HG02870 (cell line): ENCODE results near the gene PCBP3.
"Not testable (repeated sequence)": the region's sequence is repeated elsewhere in the genome, so short reads cannot be mapped to it uniquely, and the experiment has no call there.

Experiments
- ATAC-seq: cut with Tn5 transposase; IDR thresholded peaks from one replicate; pipeline ENCODE4 v1.9.1; 2021; ENCODE audit warnings: mild to moderate bottlenecking, moderate library complexity; ENCODE audit not compliant: unreplicated experiment

The PCBP3 gene

GRCh38 chr21:45643021-45643980, at the start of gene PCBP3:
Gene PCBP3 (plus strand): TSS chr21:45643725. CDS start chr21:45850086, 206,361 bp downstream.
- ATAC-seq: peak; percentile 74

GRCh38 chr21:45594721-45595489, 48.6 kb upstream of the PCBP3 start:
- ATAC-seq: no peak

GRCh38 chr21:45595574-45596295, 47.8 kb upstream of the PCBP3 start:
- no peak for ATAC-seq

GRCh38 chr21:45596704-45597318, 46.7 kb upstream of the PCBP3 start:
- ATAC-seq: no peak

- no peak for ATAC-seq
Observed at GRCh38 chr21:45598109-45598508, 45.4 kb upstream of the PCBP3 start.

GRCh38 chr21:45598666-45599065, 44.9 kb upstream of the PCBP3 start:
- no peak for ATAC-seq

GRCh38 chr21:45599146-45599581, 44.4 kb upstream of the PCBP3 start:
- no peak for ATAC-seq

GRCh38 chr21:45600248-45600647, 43.3 kb upstream of the PCBP3 start:
- ATAC-seq: no peak

- ATAC-seq: no peak
Observed at GRCh38 chr21:45601551-45601950, 42.0 kb upstream of the PCBP3 start.

GRCh38 chr21:45602106-45602505, 41.4 kb upstream of the PCBP3 start:
- ATAC-seq: no peak

- ATAC-seq: no peak
Observed at GRCh38 chr21:45603481-45603880, 40.0 kb upstream of the PCBP3 start.

GRCh38 chr21:45604681-45605080, 38.8 kb upstream of the PCBP3 start:
- ATAC-seq: not testable (repeated sequence)

- ATAC-seq: no peak
Observed at GRCh38 chr21:45607021-45607908, 36.3 kb upstream of the PCBP3 start.

- ATAC-seq: no peak
Observed at GRCh38 chr21:45607909-45608295, 35.6 kb upstream of the PCBP3 start.

- ATAC-seq: not testable (repeated sequence)
Observed at GRCh38 chr21:45608747-45609470, 34.6 kb upstream of the PCBP3 start.

GRCh38 chr21:45609616-45610015, 33.9 kb upstream of the PCBP3 start:
- not testable (repeated sequence) for ATAC-seq

GRCh38 chr21:45611296-45611695, 32.2 kb upstream of the PCBP3 start:
- ATAC-seq: no peak

GRCh38 chr21:45611939-45612664, 31.4 kb upstream of the PCBP3 start:
- no peak for ATAC-seq
